Memory B cell (primary cell): ENCODE results near the gene HUNK.

Experiments used
- ATAC-seq: fragments of 150-1000 bp; cut with Tn5 transposase; 2 replicates; pipeline ENCODE4 v1.10.0; 2021; ENCODE audit warnings: low read depth, mild to moderate bottlenecking, moderate library complexity
- DNase-seq, 2 donors: peaks; one replicate each; pipeline ENCODE4 v3.0.0; 2022; ENCODE audit warnings: low spot score in 2 of 2
- H3K27ac Mint-ChIP-seq: one replicate; pipeline ENCODE4 v1.8.0; 2022; ENCODE audit warnings: mild to moderate bottlenecking, moderate library complexity, mixed read lengths
- H3K27me3 Mint-ChIP-seq: one replicate; pipeline ENCODE4 v1.8.0; 2022; ENCODE audit warnings: mixed read lengths
- H3K36me3 Mint-ChIP-seq: one replicate; pipeline ENCODE4 v1.8.0; 2022; ENCODE audit warnings: mild to moderate bottlenecking, mixed read lengths
- H3K4me1 Mint-ChIP-seq: one replicate; pipeline ENCODE4 v1.8.0; 2022; ENCODE audit warnings: mixed read lengths
- H3K4me3 Mint-ChIP-seq: one replicate; pipeline ENCODE4 v1.8.0; 2022; ENCODE audit warnings: mild to moderate bottlenecking, moderate library complexity, mixed read lengths
- H3K9me3 Mint-ChIP-seq: one replicate; pipeline ENCODE4 v1.8.0; 2022; ENCODE audit warnings: mixed read lengths

Gene HUNK

GRCh38 chr21:31986035-31986856, 113.4 kb downstream of the HUNK start:
- H3K36me3 Mint-ChIP-seq: no peaks in the 10 kb centered on the region
- no peaks in the 10 kb centered on the region for H3K4me1 Mint-ChIP-seq
- no peak overlapping the region for H3K4me3 Mint-ChIP-seq
- peaks cover 11% of the 10 kb centered on the region for H3K27me3 Mint-ChIP-seq
- H3K27ac Mint-ChIP-seq: no peak overlapping the region
- peaks cover 16% of the 10 kb centered on the region for H3K9me3 Mint-ChIP-seq
- DNase-seq (no peak), ATAC-seq (no peak)

- ATAC-seq (no peak), DNase-seq (no peak)
- H3K4me3 Mint-ChIP-seq: no peak overlapping the region
- peaks cover 16% of the 10 kb centered on the region for H3K9me3 Mint-ChIP-seq
- no peaks in the 10 kb centered on the region for H3K36me3 Mint-ChIP-seq
- peaks cover 14% of the 10 kb centered on the region for H3K27me3 Mint-ChIP-seq
- no peaks in the 10 kb centered on the region for H3K4me1 Mint-ChIP-seq
- H3K27ac Mint-ChIP-seq: no peak overlapping the region
Observed at GRCh38 chr21:31987696-31988095, 114.9 kb downstream of the HUNK start.

- DNase-seq: no peak
- Mint-ChIP-seq H3K9me3 (peaks cover 16% of the 10 kb centered on the region), H3K36me3 (no peaks in the 10 kb centered on the region), H3K27me3 (peaks cover 17% of the 10 kb centered on the region), H3K4me1 (no peaks in the 10 kb centered on the region), H3K27ac (no peak overlapping the region), H3K4me3 (no peak overlapping the region)
- no peak for ATAC-seq
Observed at GRCh38 chr21:31988492-31989290, 115.9 kb downstream of the HUNK start.

GRCh38 chr21:31991356-31992331, 118.8 kb downstream of the HUNK start:
- peaks cover 15% of the 10 kb centered on the region for H3K27me3 Mint-ChIP-seq
- no peak for ATAC-seq
- no peak overlapping the region for H3K27ac Mint-ChIP-seq
- H3K4me1 Mint-ChIP-seq: no peaks in the 10 kb centered on the region
- H3K9me3 Mint-ChIP-seq: peaks cover 2% of the 10 kb centered on the region
- no peak for DNase-seq
- H3K36me3 Mint-ChIP-seq: no peaks in the 10 kb centered on the region
- no peak overlapping the region for H3K4me3 Mint-ChIP-seq

GRCh38 chr21:31992391-31992790, 119.6 kb downstream of the HUNK start:
- no peak overlapping the region for H3K4me3 Mint-ChIP-seq
- no peaks in the 10 kb centered on the region for H3K4me1 Mint-ChIP-seq
- no peaks in the 10 kb centered on the region for H3K9me3 Mint-ChIP-seq
- no peak overlapping the region for H3K27ac Mint-ChIP-seq
- H3K27me3 Mint-ChIP-seq: peaks cover 14% of the 10 kb centered on the region
- H3K36me3 Mint-ChIP-seq: no peaks in the 10 kb centered on the region
- ATAC-seq (no peak), DNase-seq (no peak)

GRCh38 chr21:31993826-31994825, 121.3 kb downstream of the HUNK start:
- ATAC-seq (no peak), DNase-seq (no peak)
- Mint-ChIP-seq H3K4me3 (no peak overlapping the region), H3K4me1 (no peaks in the 10 kb centered on the region), H3K36me3 (no peaks in the 10 kb centered on the region), H3K27me3 (peaks cover 13% of the 10 kb centered on the region), H3K27ac (no peak overlapping the region), H3K9me3 (no peaks in the 10 kb centered on the region)

GRCh38 chr21:31997191-31997590, 124.4 kb downstream of the HUNK start:
- DNase-seq (no peak), ATAC-seq (no peak)
- no peak overlapping the region for H3K27ac Mint-ChIP-seq
- no peaks in the 10 kb centered on the region for H3K9me3 Mint-ChIP-seq
- H3K27me3 Mint-ChIP-seq: peaks cover 10% of the 10 kb centered on the region
- H3K36me3 Mint-ChIP-seq: no peaks in the 10 kb centered on the region
- H3K4me3 Mint-ChIP-seq: no peak overlapping the region
- H3K4me1 Mint-ChIP-seq: no peaks in the 10 kb centered on the region

- DNase-seq (no peak), ATAC-seq (no peak)
- H3K27me3 Mint-ChIP-seq: peaks cover 5% of the 10 kb centered on the region
- no peak overlapping the region for H3K27ac Mint-ChIP-seq
- no peaks in the 10 kb centered on the region for H3K4me1 Mint-ChIP-seq
- H3K36me3 Mint-ChIP-seq: no peaks in the 10 kb centered on the region
- no peak overlapping the region for H3K4me3 Mint-ChIP-seq
- no peaks in the 10 kb centered on the region for H3K9me3 Mint-ChIP-seq
Observed at GRCh38 chr21:31999810-32000468, 127.1 kb downstream of the HUNK start.

- no peaks in the 10 kb centered on the region for H3K36me3 Mint-ChIP-seq
- H3K27me3 Mint-ChIP-seq: peaks cover 2% of the 10 kb centered on the region
- H3K27ac Mint-ChIP-seq: no peak overlapping the region
Observed at GRCh38 chr21:32001390-32001789, 128.6 kb downstream of the HUNK start.

GRCh38 chr21:32003411-32003810, 130.6 kb downstream of the HUNK start:
- Mint-ChIP-seq H3K27me3 (no peaks in the 10 kb centered on the region), H3K36me3 (no peaks in the 10 kb centered on the region), H3K4me1 (no peaks in the 10 kb centered on the region), H3K27ac (no peak overlapping the region), H3K4me3 (no peak overlapping the region), H3K9me3 (no peaks in the 10 kb centered on the region)
- ATAC-seq: no peak
- no peak for DNase-seq

More at GRCh38 chr21:32001390-32001789, 128.6 kb downstream of the HUNK start:
- ATAC-seq: no peak
- H3K9me3 Mint-ChIP-seq: no peaks in the 10 kb centered on the region
- DNase-seq: no peak
- no peaks in the 10 kb centered on the region for H3K4me1 Mint-ChIP-seq
- no peak overlapping the region for H3K4me3 Mint-ChIP-seq

- no peak for DNase-seq
- H3K4me3 Mint-ChIP-seq: no peak overlapping the region
- no peak for ATAC-seq
- H3K27ac Mint-ChIP-seq: no peak overlapping the region
- H3K27me3 Mint-ChIP-seq: peaks cover 4% of the 10 kb centered on the region
- peaks cover 1% of the 10 kb centered on the region for H3K36me3 Mint-ChIP-seq
- H3K4me1 Mint-ChIP-seq: no peaks in the 10 kb centered on the region
- H3K9me3 Mint-ChIP-seq: peaks cover 4% of the 10 kb centered on the region
Observed at GRCh38 chr21:32004291-32004690, 131.5 kb downstream of the HUNK start.

- Mint-ChIP-seq H3K27me3 (peaks cover 11% of the 10 kb centered on the region), H3K9me3 (peaks cover 4% of the 10 kb centered on the region), H3K36me3 (peaks cover 1% of the 10 kb centered on the region), H3K4me1 (no peaks in the 10 kb centered on the region), H3K27ac (no peak overlapping the region), H3K4me3 (no peak overlapping the region)
- no peak for ATAC-seq
- DNase-seq: no peak
Observed at GRCh38 chr21:32007456-32007855, 134.6 kb downstream of the HUNK start.
